HEK293T (cell line): ENCODE results near the gene FGD2.

Experiments
- CTCF ChIA-PET: fragments of 350-600 bp; formaldehyde crosslinking; extraction: SDS; loops from one replicate; lab custom pipeline; 2021; ENCODE audit warnings: antibody characterized with exemption, inconsistent platforms; lab: Yijun Ruan, JAX
- POLR2A ChIA-PET: fragments of 350-600 bp; formaldehyde crosslinking; extraction: SDS; loops from one replicate; lab custom pipeline; 2020; ENCODE audit warnings: antibody characterized with exemption, inconsistent platforms; lab: Yijun Ruan, JAX
- DNase-seq: peaks from one replicate; pipeline ENCODE4 v3.0.0; 2012; ENCODE audit warnings: mixed read lengths; ENCODE audit errors: extremely low spot score
- ARNT ChIP-seq: fragments of 450-650 bp; IDR thresholded peaks from 2 replicates; pipeline ENCODE4 v1.6.1; 2017; ENCODE audit warnings: mild to moderate bottlenecking
- BHLHE40 ChIP-seq: fragments of 450-650 bp; IDR thresholded peaks from 2 replicates; pipeline ENCODE4 v1.6.1; 2016; ENCODE audit warnings: mild to moderate bottlenecking, moderate library complexity, borderline replicate concordance
- CTBP1 ChIP-seq: fragments of 450-650 bp; IDR thresholded peaks from 2 replicates; pipeline ENCODE4 v1.6.1; 2016; ENCODE audit warnings: borderline replicate concordance
- ELF4 ChIP-seq: fragments of 450-650 bp; IDR thresholded peaks from 2 replicates; pipeline ENCODE4 v1.6.1; 2017; ENCODE audit warnings: antibody characterized with exemption
- FOXA1 ChIP-seq: fragments of 450-650 bp; IDR thresholded peaks from 2 replicates; pipeline ENCODE4 v1.6.1; 2016; ENCODE audit warnings: mild to moderate bottlenecking
- FOXK2 ChIP-seq: fragments of 450-650 bp; IDR thresholded peaks from 2 replicates; pipeline ENCODE4 v1.6.1; 2016; ENCODE audit warnings: mild to moderate bottlenecking
- FOXM1 ChIP-seq: fragments of 450-650 bp; IDR thresholded peaks from 2 replicates; pipeline ENCODE4 v1.6.1; 2017; ENCODE audit warnings: mild to moderate bottlenecking, borderline replicate concordance
- HDGF ChIP-seq: fragments of 450-650 bp; IDR thresholded peaks from 2 replicates; pipeline ENCODE4 v1.6.1; 2017; ENCODE audit warnings: antibody characterized with exemption, borderline replicate concordance
- L3MBTL2 ChIP-seq: fragments of 450-650 bp; conservative IDR thresholded peaks from 2 replicates; pipeline ENCODE4 v1.6.1; 2016; ENCODE audit warnings: mild to moderate bottlenecking
- LEF1 ChIP-seq: fragments of 450-650 bp; IDR thresholded peaks from 2 replicates; pipeline ENCODE4 v1.6.1; 2017; ENCODE audit warnings: mild to moderate bottlenecking, borderline replicate concordance
- NFRKB ChIP-seq: fragments of 450-650 bp; IDR thresholded peaks from 2 replicates; pipeline ENCODE4 v1.6.1; 2016; ENCODE audit warnings: mild to moderate bottlenecking, moderate library complexity
- SP1 ChIP-seq: fragments of 450-650 bp; IDR thresholded peaks from 2 replicates; pipeline ENCODE4 v1.6.1; 2017
- SUZ12 ChIP-seq: fragments of 450-650 bp; IDR thresholded peaks from 2 replicates; pipeline ENCODE4 v1.6.1; 2016; ENCODE audit warnings: mild to moderate bottlenecking
- TARDBP ChIP-seq: fragments of 450-650 bp; IDR thresholded peaks from 2 replicates; pipeline ENCODE4 v1.6.1; 2016
- ZNF384 ChIP-seq: fragments of 450-650 bp; IDR thresholded peaks from 2 replicates; pipeline ENCODE4 v1.6.1; 2016
- TF ChIP-seq, protein P1 (sequence below): fragments of 450-650 bp; IDR thresholded peaks from 2 replicates; pipeline ENCODE4 v1.6.1; 2016

The FGD2 gene

DNA sequence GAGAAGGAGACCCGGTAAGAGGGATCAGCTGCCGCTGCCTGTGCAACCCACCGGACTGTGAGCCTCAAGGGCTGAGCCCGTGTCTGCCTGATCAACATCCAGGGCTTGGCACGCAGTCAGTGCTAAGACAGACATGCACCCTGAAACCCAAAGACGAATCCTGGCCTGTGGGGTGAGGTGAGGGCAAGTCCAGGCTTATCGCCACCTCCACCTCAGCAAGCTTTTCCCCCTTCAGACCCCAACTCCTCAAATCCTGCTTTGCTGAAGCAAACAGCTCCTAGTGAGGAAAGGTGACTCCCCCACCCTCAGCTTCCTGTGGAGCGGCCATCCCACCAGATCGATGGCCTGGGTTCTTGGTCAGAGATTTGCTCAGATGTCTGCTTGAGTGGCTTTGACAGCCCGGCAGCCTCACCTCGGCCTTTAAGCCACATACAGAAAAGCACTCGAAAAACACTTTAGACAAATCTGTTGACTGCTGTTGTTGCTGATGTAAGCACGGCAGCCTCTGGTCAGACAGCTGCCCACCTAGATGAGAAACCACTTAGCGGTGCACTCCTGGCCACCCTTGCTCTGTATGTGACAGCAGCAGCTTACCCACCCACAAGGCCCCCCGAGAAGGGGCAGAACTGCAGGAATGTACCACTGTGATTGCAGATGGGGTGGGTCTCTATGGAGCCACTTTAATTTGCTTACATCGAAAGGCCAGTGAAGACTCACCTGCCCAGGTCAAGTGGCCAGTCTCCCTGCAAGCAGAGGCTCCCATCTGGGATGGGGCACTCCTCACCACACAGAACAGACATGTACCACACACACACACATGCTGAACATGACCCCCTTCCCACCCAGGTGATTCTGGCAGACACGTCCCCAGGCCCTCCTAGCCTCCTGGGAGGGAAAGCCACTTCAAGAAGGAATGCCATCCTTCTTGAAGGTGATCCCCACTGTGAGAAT is 34.3 kb upstream of the FGD2 start:
- TF ChIP-seq ELF4 (no peak), ZNF384 (no peak), BHLHE40 (no peak), FOXK2 (no peak), ARNT (no peak), TARDBP (no peak), NFRKB (no peak)
- TF ChIP-seq, protein P1, sequence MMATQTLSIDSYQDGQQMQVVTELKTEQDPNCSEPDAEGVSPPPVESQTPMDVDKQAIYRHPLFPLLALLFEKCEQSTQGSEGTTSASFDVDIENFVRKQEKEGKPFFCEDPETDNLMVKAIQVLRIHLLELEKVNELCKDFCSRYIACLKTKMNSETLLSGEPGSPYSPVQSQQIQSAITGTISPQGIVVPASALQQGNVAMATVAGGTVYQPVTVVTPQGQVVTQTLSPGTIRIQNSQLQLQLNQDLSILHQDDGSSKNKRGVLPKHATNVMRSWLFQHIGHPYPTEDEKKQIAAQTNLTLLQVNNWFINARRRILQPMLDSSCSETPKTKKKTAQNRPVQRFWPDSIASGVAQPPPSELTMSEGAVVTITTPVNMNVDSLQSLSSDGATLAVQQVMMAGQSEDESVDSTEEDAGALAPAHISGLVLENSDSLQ, result no peak
- ChIA-PET POLR2A (interaction anchor here (1.2 kb wide), 1 partner anchor 15 kb away, joined by 3 read pairs; the partner anchor contains the start of gene MTCH1), CTCF (interaction anchor here (0.6 kb wide), 1 partner anchor 47 kb away, joined by 3 read pairs; no protein-coding TSS in a partner anchor)
- DNase-seq, result no peak

GRCh38 chr6:36971921-36972673 is 33.4 kb upstream of the FGD2 start:
- no peak for DNase-seq
- ChIA-PET POLR2A (interaction anchor here (0.8 kb wide), 1 partner anchor 39 kb away, joined by 3 read pairs; no protein-coding TSS in a partner anchor), CTCF (no interaction called here)
- no peak for TF ChIP-seq ARNT
- no peak for TF ChIP-seq ELF4
- TF ChIP-seq NFRKB, result no peak
- no peak for TF ChIP-seq SP1
- no peak for TF ChIP-seq LEF1
- TF ChIP-seq L3MBTL2, result no peak
- no peak for TF ChIP-seq TARDBP
- TF ChIP-seq FOXA1, result no peak
- TF ChIP-seq FOXK2, result no peak
- TF ChIP-seq, protein P1, result no peak
- no peak for TF ChIP-seq SUZ12
- TF ChIP-seq CTBP1, result no peak
- TF ChIP-seq HDGF, result no peak
- TF ChIP-seq FOXM1, result no peak
- TF ChIP-seq BHLHE40, result no peak

GRCh38 chr6:36973190-36973589 is 32.3 kb upstream of the FGD2 start:
- ChIA-PET CTCF (no interaction called here), POLR2A (no interaction called here)
- TF ChIP-seq CTBP1 (no peak), SUZ12 (no peak), FOXK2 (no peak), HDGF (no peak), SP1 (no peak), FOXM1 (no peak), NFRKB (no peak), FOXA1 (no peak), LEF1 (no peak), TARDBP (no peak), BHLHE40 (no peak), ZNF384 (no peak), ARNT (no peak)
- TF ChIP-seq, protein P1, result no peak
- DNase-seq, result no peak

GRCh38 chr6:36973647-36974046 is 31.8 kb upstream of the FGD2 start:
- DNase-seq, result no peak
- POLR2A ChIA-PET, result no interaction called here
- CTCF ChIA-PET, result no interaction called here
- TF ChIP-seq SUZ12 (no peak), SP1 (no peak), FOXK2 (no peak), BHLHE40 (no peak), ELF4 (no peak), ARNT (no peak), HDGF (no peak), FOXA1 (no peak)
- TF ChIP-seq, protein P1, result no peak
